ENCODE results near the gene RASGEF1C.

The RASGEF1C gene

DNA sequence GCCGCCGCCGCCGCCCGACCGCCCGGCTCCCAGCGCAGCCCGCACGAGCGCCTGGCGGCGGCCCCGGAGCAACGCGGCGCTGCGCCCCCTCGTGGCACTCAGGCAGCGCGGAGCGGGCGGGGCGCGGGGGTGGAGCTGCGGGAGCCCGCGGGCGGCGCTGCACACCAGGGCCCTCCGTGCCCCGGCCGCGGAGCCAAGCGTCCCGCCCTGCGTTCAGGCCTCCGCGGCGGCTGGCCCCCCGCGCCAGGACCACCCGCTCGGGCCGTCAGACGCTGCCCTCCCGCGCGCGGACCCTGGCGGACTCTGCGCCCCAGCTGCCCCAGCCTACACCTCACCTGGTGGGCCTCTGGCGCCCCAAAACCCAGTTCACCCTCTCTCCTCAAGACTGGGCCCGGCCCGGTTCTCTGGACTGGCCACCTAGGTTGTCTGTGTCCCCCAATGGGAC, at the start of gene RASGEF1C:
TSS of gene RASGEF1C (minus strand) at position 75 of the 445 bp plus-strand sequence. CDS start 71,159 bp downstream, outside the sequence.
- DNase-seq (ENCODE audit: low read depth), result no peak

GRCh38 chr5:180253036-180253824, 44.2 kb upstream of the RASGEF1C start:
- DNase-seq (ENCODE audit: low read depth), result no peak

- DNase-seq (ENCODE audit: low read depth), result no peak
Measured at GRCh38 chr5:180251887-180252286, 42.9 kb upstream of the RASGEF1C start.

GRCh38 chr5:180251141-180251540, 42.1 kb upstream of the RASGEF1C start:
- no peak for DNase-seq (ENCODE audit: low read depth)

- no peak for DNase-seq (ENCODE audit: low read depth)
Measured at GRCh38 chr5:180250329-180250728, 41.3 kb upstream of the RASGEF1C start.

DNA sequence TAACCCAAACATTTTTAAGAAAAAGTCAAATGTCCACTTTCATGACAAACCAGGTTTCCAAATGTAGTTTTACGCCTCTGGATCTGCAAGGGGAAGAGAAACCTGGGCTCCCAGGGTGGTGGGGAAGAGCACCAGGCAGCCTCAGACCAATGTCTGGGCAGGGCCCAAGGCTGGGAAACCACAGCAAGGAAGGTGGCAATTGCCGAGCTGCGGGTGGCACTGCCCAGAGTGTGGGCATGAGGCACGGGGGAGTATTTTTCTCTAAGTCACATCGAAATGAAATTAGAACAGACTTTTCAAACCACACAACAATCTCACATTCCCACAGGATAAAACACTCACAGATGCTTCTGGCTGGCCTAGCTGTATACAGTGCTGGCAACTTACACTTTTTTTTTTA, 32.6 kb upstream of the RASGEF1C start:
- no peak for DNase-seq (ENCODE audit: low read depth)

- no peak for DNase-seq (ENCODE audit: low read depth)
Measured at GRCh38 chr5:180238631-180239030, 29.6 kb upstream of the RASGEF1C start.

DNA sequence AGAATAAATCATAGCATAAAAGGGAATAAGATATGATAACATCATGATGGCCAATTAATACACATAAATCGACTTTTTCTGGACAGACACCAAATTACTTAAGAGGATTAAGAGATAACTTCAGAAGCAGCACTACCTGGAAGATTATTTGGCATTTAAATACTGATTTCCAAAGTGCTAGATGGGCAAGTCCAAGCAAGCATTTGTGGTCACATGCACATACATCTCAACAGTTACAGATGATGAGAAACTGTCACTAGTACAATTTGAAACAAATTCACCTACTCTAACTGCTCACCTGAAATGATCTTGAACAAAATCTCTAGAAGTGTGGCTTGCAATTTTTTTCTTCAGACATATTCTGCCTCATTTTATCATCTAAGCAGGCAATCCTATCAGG, 26.8 kb upstream of the RASGEF1C start:
- DNase-seq (ENCODE audit: low read depth), result no peak

GRCh38 chr5:180235077-180235476, 26.1 kb upstream of the RASGEF1C start:
- no peak for DNase-seq (ENCODE audit: low read depth)

DNA sequence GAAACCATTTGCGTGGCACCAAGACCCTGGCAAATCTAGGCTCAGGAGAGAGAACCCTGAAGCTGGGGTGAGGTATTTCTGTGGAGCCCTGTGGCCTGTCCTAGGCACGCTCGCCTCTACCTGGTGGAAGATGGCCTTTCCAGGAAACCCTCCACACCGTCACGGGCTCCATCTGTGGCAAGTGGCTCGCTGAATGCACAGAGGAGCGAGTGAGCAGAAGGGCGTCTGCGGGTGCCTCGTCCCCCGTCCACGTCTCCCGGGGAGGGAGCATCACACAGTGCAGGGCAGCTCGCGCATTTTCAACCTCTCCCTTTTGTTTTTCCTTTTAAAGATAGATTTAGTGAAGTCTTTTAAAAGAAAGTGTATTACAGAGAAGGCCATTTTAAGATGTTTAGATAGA, 25.3 kb upstream of the RASGEF1C start:
- no peak for DNase-seq (ENCODE audit: low read depth)

DNA sequence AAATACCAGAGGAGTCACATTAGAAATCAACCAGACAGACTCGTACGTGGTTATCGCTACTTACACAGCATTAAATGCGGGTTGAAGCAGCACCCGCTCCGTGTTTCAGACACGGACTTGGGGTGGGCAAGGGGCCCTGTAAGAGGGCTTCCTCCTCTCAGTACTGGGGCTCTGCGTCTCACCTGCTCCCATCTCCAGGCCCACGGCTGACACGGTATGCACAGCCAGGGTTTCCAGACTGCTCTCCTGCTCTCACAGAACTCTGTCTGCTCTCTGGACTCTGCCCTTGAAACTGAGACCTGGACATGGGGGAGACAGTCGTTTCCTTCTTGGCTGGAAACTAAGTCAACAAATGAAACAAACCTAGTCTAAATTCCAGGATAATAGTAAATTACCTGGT, 24.7 kb upstream of the RASGEF1C start:
- DNase-seq (ENCODE audit: low read depth), result no peak

GRCh38 chr5:180230017-180230416, 21.0 kb upstream of the RASGEF1C start:
- DNase-seq (ENCODE audit: low read depth), result no peak

DNA sequence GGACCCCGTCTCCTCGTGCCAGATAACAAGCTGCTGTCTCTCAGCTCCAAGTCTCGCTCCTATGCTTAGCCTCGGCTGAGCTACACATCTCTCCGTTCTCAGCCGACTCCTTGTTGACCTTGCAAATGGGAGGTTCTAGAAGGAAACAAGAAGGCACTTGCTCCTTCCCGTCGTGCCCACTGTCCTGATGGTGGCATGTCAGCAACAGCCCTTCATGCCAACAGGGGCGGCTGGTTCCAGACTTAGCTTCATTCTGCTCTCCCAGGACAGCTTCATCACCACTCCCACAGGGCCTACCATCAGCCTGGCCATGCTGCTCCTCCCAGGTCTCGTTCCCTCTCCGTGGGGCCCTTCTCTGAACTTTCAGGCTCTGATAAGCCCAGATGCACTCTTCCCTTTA, 13.0 kb upstream of the RASGEF1C start:
- DNase-seq (ENCODE audit: low read depth), result no peak

- DNase-seq (ENCODE audit: low read depth), result no peak
Measured at GRCh38 chr5:180217797-180218196, 8.8 kb upstream of the RASGEF1C start.

DNA sequence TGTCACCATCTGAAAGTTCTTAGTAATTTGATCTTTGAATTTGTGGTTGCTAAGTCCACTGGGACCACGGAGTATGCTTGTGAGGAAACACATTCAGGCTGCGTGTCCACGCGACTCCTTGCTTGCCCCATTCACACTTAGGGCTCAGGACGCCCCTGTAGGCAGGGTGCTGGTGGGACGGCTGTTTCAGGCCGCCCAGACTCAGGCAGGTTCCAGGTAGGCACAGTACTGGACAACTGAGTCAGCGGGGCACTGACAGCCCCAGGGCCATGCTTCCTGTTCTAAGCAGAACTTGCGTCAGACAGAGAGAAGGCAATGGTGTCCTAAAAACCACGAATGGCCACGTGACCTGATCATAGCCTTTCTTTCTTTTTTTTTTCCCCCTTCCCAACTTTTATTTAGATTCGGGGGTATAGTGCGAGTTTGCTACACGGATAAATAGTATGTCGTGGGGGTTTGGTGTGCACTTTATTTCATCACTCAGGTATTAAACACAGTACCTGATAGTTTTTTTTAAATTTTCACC, 7.7 kb upstream of the RASGEF1C start:
- DNase-seq (ENCODE audit: low read depth), result no peak

DNA sequence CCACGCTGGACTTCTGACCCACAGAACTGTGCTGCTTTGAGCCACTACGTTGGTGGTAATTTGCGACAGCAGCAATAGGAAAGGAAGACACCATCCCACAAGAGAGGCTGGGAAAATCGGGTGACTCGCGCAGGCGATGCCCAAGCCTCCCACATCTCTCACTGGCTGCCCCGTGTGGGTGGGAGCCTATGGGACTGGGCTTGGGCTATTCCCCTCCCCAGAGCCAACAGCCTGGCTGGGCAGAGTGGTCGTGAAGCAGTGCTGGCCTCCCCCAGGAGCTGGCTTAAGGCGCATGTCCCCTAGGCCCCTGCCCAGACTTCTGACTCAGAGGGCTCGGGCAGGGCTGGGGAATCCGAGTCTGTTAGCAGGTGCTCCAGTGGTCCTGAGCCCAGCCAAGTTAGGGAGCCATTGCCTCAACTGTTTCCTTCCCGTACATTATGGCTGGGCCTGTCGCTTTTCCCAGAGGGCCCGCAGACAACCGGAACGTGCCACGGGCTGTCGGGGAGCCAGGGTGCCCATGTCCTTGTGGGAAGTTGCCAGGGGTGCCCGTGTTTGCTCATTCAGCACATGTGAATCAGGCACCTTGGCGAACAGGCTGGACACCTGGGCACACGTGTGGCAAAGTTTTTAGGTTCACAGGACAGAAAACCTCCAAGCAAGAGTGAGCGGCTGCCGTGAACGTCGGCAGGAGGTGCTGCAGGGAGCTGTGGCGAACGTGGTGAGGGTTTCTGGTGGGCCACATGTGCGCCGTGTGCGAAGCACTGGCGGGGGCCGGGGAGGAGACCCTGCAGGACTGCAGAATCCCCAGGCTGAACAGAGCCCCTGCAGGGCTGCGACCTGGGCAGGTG, 7.0 kb upstream of the RASGEF1C start:
- no peak for DNase-seq (ENCODE audit: low read depth)

GRCh38 chr5:180214870-180215770, 6.1 kb upstream of the RASGEF1C start:
- DNase-seq (ENCODE audit: low read depth), result no peak

- DNase-seq (ENCODE audit: low read depth), result no peak
Measured at GRCh38 chr5:180213657-180214207, 4.7 kb upstream of the RASGEF1C start.

- no peak for DNase-seq (ENCODE audit: low read depth)
Measured at GRCh38 chr5:180213256-180213600, 4.2 kb upstream of the RASGEF1C start.

- no peak for DNase-seq (ENCODE audit: low read depth)
Measured at GRCh38 chr5:180212363-180213255, 3.6 kb upstream of the RASGEF1C start.

DNA sequence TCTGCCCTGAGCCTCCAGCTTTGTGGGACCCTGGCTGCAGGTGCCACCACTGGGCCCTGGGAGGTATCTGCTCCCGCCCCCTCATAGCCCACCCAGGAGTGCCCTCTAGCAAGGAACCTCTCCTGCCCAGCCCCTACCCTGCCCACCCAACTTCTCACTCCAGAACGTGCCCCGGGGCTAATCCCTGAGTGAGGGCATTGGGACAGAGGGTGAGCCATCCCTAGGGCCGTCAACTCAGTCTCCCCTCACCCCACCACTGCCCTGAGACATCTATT, 2.7 kb upstream of the RASGEF1C start:
- no peak for DNase-seq (ENCODE audit: low read depth)

Data from HS-27A (cell line).